Erythroblast (primary cell): ENCODE measurements around the gene ASAP3.

Experiments used
- GATA1 ChIP-seq: IDR thresholded peaks from 2 replicates; pipeline ENCODE4 v1.6.1; 2011; ENCODE audit warnings: low read depth, mild to moderate bottlenecking, control low read depth, low read length, moderate library complexity
- POLR2A ChIP-seq: IDR thresholded peaks from 2 replicates; pipeline ENCODE4 v1.6.1; 2011; ENCODE audit warnings: mild to moderate bottlenecking, low read length

GRCh38 chr1:23527900-23528249 lies 43.9 kb upstream of the ASAP3 start:
- no peak for TF ChIP-seq POLR2A
- TF ChIP-seq GATA1, result no peak
